AG04450 (cell line): ENCODE data around the gene CPT1B. TPM values are rescaled to one million over a fixed set of nuclear protein-coding genes. Genes with fewer than 3 reads are reported as not detected.
A peak's percentile ranks its signal among the peaks of the same experiment; 100 is the strongest.

Experiments used
- CTCF ChIA-PET: fragments of 300-600, 350-600 bp; formaldehyde crosslinking; extraction: SDS; loops from one replicate; lab custom pipeline; 2022; ENCODE audit warnings: antibody characterized with exemption, inconsistent platforms; lab: Charles Lee
- POLR2A ChIA-PET: fragments of 350-600 bp; formaldehyde crosslinking; extraction: SDS; loops from one replicate; lab custom pipeline; 2021; ENCODE audit warnings: antibody characterized with exemption, inconsistent platforms; lab: Yijun Ruan, JAX
- DNase-seq: peaks from one replicate; pipeline ENCODE4 v3.0.0-alpha.2; 2011; ENCODE audit warnings: low read depth, low spot score
- H3K27ac ChIP-seq: one replicate; pipeline ENCODE4 v1.5.1; 2012; ENCODE audit warnings: low read depth, low read length, control low read depth
- H3K27me3 ChIP-seq: one replicate; pipeline ENCODE4 v1.6.0; 2012; ENCODE audit warnings: low read length; ENCODE audit not compliant: control insufficient read depth, insufficient read depth
- H3K4me3 ChIP-seq: 2 replicates; pipeline ENCODE4 v1.5.1; 2011; ENCODE audit warnings: mild to moderate bottlenecking, low read depth, low read length, control low read depth
- H3K9me3 ChIP-seq: 2 replicates; pipeline ENCODE4 v1.5.1; 2012; ENCODE audit warnings: low read length; ENCODE audit not compliant: control insufficient read depth, insufficient read depth
- polyA plus RNA-seq: library from polyadenylated mRNA; depleted of rRNA; stranded (reverse); fragments of >200 nt; gene quantifications from 2 replicates; pipeline ENCODE4 v1.2.3, GENCODE V29; 2011
- TF ChIP-seq, protein P1 (sequence below): IDR thresholded peaks from 2 replicates; pipeline ENCODE4 v1.5.1; 2011; ENCODE audit warnings: low read depth, low read length, control low read depth, inconsistent platforms

CPT1B gene
- polyA plus RNA-seq, 1 experiment = 0.99 TPM

DNA sequence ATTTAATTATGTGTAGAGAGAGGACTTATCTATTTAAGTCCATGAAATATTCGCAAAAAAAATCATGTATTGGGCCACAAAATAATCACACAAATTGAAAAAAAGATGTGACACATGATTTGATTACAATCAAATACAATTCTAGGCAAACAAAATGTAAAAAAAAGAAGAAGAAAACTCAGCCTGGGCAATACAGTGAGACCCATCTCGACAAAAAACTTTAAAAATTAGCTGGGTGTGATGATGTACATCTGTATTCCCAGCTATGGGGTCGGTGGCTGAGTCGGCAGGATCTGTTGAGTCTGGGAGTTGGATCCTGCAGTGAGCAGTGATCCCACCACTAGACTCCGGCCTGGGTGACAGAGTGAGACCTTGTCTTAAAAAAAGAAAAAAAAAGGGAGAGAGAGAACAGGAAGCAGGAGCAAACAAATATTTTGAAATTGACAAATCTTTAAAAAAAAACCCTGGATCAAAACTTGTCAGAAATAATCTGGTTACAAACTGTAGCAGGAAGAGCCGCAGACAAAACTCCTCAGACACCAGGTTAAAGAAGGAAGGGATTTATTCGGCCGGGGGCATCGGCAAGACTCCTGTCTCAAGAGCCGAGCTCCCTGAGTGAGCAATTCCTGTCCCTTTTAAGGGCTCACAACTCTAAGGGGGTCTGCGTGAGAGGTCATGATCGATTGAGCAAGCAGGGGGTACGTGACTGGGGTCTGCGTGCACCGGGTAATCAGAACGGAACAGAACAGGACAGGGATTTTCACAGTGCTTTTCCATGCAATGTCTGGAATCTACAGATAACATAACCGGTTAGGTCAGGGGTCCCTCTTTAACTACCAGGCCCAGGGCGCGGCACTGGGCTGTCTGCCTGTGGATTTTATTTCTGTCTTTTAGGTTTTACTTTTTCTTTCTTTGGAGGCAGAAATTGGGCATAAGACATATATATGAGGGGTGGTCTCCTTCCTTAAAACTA lies 45.1 kb downstream of the CPT1B start:
- H3K27ac ChIP-seq = no peak overlapping the region
- TF ChIP-seq, protein P1, sequence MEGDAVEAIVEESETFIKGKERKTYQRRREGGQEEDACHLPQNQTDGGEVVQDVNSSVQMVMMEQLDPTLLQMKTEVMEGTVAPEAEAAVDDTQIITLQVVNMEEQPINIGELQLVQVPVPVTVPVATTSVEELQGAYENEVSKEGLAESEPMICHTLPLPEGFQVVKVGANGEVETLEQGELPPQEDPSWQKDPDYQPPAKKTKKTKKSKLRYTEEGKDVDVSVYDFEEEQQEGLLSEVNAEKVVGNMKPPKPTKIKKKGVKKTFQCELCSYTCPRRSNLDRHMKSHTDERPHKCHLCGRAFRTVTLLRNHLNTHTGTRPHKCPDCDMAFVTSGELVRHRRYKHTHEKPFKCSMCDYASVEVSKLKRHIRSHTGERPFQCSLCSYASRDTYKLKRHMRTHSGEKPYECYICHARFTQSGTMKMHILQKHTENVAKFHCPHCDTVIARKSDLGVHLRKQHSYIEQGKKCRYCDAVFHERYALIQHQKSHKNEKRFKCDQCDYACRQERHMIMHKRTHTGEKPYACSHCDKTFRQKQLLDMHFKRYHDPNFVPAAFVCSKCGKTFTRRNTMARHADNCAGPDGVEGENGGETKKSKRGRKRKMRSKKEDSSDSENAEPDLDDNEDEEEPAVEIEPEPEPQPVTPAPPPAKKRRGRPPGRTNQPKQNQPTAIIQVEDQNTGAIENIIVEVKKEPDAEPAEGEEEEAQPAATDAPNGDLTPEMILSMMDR = no peak
- H3K9me3 ChIP-seq = peaks cover 11% of the 10 kb centered on the region; the same call in 1 of the 2 replicates
- DNase-seq = no peak
- ChIA-PET CTCF (no interaction called here), POLR2A (interaction anchor here (1.3 kb wide), 1 partner anchor 25 kb away, joined by 3 read pairs; the partner anchor contains the start of gene NCAPH2)
- no peak overlapping the region for H3K4me3 ChIP-seq
- peaks cover 5% of the 10 kb centered on the region for H3K27me3 ChIP-seq

GRCh38 chr22:50531962-50532674 lies 46.1 kb downstream of the CPT1B start:
- ChIA-PET CTCF (no interaction called here), POLR2A (interaction anchor here (0.6 to 1.3 kb wide), 4 partner anchors 10 to 88 kb away, joined by 3 read pairs; partner anchors contain the start of gene NCAPH2)
- TF ChIP-seq, protein P1 = no peak
- no peak for DNase-seq
- Histone ChIP-seq H3K4me3 (peak overlapping the region; percentile 53), H3K27ac (no peak overlapping the region), H3K27me3 (peaks cover 5% of the 10 kb centered on the region), H3K9me3 (peaks cover 11% of the 10 kb centered on the region; the same call in 1 of the 2 replicates)

GRCh38 chr22:50531546-50531961 lies 46.7 kb downstream of the CPT1B start:
- TF ChIP-seq, protein P1 = no peak
- H3K4me3 ChIP-seq = peak overlapping the region; percentile 53
- no peak overlapping the region for H3K27ac ChIP-seq
- ChIA-PET CTCF (no interaction called here), POLR2A (interaction anchor here (0.7 to 1.2 kb wide), 2 partner anchors 10 to 46 kb away, joined by 3 read pairs; no protein-coding TSS in a partner anchor)
- peaks cover 5% of the 10 kb centered on the region for H3K27me3 ChIP-seq
- DNase-seq = no peak
- peaks cover 11% of the 10 kb centered on the region; the same call in 1 of the 2 replicates for H3K9me3 ChIP-seq

DNA sequence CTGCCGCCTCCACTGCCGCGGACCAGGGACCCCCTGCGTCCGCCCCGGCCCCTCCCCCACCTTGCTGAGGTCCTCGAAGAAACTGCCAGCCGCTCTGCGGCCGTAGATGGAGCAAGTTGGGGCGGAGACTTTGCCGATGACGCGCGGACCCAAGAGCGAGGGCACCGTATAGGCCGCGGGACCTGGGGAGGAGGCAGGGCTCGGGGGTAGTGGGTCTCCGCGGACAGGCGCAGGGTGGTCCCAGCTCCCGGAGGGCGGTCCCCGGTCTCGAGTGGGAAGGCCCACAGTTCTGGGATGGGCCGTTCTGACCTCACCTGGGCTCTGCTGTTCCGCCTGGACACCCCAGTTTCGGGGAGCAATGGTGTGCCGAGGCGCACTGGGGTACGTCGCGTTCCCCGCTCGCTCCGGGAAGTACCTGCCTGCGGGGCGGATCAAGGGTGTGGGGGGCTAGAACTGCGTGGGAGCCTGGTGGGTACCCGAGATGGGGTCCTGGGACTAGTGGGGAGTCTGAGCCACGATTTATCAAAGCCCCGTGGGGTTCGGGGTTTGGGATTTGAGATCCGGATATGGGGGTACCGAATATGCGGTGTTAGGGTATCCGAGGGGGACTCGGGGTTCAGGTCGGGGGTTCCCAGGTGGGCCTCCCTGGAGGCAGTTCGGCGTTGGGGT lies 47.2 kb downstream of the CPT1B start:
- no peak overlapping the region for H3K27ac ChIP-seq
- H3K9me3 ChIP-seq = peaks cover 11% of the 10 kb centered on the region; the same call in 1 of the 2 replicates
- peaks cover 5% of the 10 kb centered on the region for H3K27me3 ChIP-seq
- TF ChIP-seq, protein P1 = no peak
- POLR2A ChIA-PET = interaction anchor here (1.2 kb wide), 1 partner anchor 47 kb away, joined by 3 read pairs; no protein-coding TSS in a partner anchor
- CTCF ChIA-PET = interaction anchor here (0.6 kb wide), 1 partner anchor 19 kb away, joined by 3 read pairs; no protein-coding TSS in a partner anchor
- peak overlapping the region; percentile 53 for H3K4me3 ChIP-seq
- DNase-seq = no peak
